Osteocyte (in vitro differentiated cells): Measurements from ENCODE around the gene CYSTM1. TPM values are rescaled to one million over a fixed set of nuclear protein-coding genes. Genes with fewer than 3 reads are reported as not detected.
A peak's percentile ranks its signal among the peaks of the same experiment; 100 is the strongest.

Source experiments
- DNase-seq: peaks from one replicate; pipeline ENCODE4 v3.0.0; 2021; ENCODE audit warnings: mixed read lengths; ENCODE audit not compliant: unreplicated experiment; ENCODE audit errors: extremely low spot score
- H3K27ac Mint-ChIP-seq: one replicate; pipeline ENCODE4 v1.8.0; 2021; ENCODE audit warnings: mild to moderate bottlenecking, mixed read lengths; ENCODE audit not compliant: unreplicated experiment
- H3K27me3 Mint-ChIP-seq: one replicate; pipeline ENCODE4 v1.8.0; 2021; ENCODE audit warnings: mixed read lengths; ENCODE audit not compliant: unreplicated experiment
- H3K36me3 Mint-ChIP-seq: one replicate; pipeline ENCODE4 v1.8.0; 2021; ENCODE audit warnings: mixed read lengths; ENCODE audit not compliant: unreplicated experiment
- H3K4me1 Mint-ChIP-seq: one replicate; pipeline ENCODE4 v1.8.0; 2021; ENCODE audit warnings: mixed read lengths; ENCODE audit not compliant: unreplicated experiment
- H3K4me3 Mint-ChIP-seq: one replicate; pipeline ENCODE4 v1.8.0; 2021; ENCODE audit warnings: mild to moderate bottlenecking, moderate library complexity, mixed read lengths; ENCODE audit not compliant: unreplicated experiment
- H3K9me3 Mint-ChIP-seq: one replicate; pipeline ENCODE4 v1.8.0; 2021; ENCODE audit warnings: mixed read lengths; ENCODE audit not compliant: unreplicated experiment
- CTCF ChIP-seq: fragments of 200-600 bp; sonication (generic); IDR thresholded peaks from 2 replicates; pipeline ENCODE4 v1.5.0; 2021; ENCODE audit warnings: antibody characterized with exemption, mild to moderate bottlenecking, moderate library complexity
- long read RNA-seq: library from polyadenylated mRNA; unstranded; transcript quantifications from one replicate; pipeline ENCODE4 v2.0.0, GENCODE V29; 2021
- total RNA-seq: library from RNA; stranded (reverse); gene quantifications from 2 replicates; pipeline ENCODE4 v1.2.1, GENCODE V29; 2021

The CYSTM1 gene
- 26.7 and 29.8 TPM in 2 replicates for total RNA-seq
- long read RNA-seq, transcript CYSTM1-201 (3 exons, 1,336 nt), result major isoform, 22 of 27 reads
- long read RNA-seq, partial matches to known transcripts, result 1 of 27 reads
- long read RNA-seq, other reads (novel, unspliced or antisense), result 4 of 27 reads

- peak within 1 kb of the TSS; percentile 95 for H3K27ac Mint-ChIP-seq
Measured at GRCh38 chr5:140174465-140175366, at the start of gene CYSTM1. Gene CYSTM1, plus strand, starts transcription at chr5:140175188. Its CDS starts 19,278 bp downstream, at chr5:140194466.

GRCh38 chr5:140125637-140126036 lies 49.4 kb upstream of the CYSTM1 start, which contains the start of gene IGIP:
Gene IGIP, plus strand, starts transcription at chr5:140125937. Its CDS starts 2,540 bp downstream, at chr5:140128477.
- no peaks in the 10 kb centered on the region for H3K9me3 Mint-ChIP-seq

More at GRCh38 chr5:140174465-140175366, at the start of gene CYSTM1:
- Mint-ChIP-seq H3K9me3 (no peaks in the 10 kb centered on the region), H3K27me3 (peaks cover 5% of the 10 kb centered on the region), H3K4me3 (peak within 1 kb of the TSS; percentile 83), H3K4me1 (peaks cover 14% of the 10 kb centered on the region), H3K36me3 (no peaks in the 10 kb centered on the region)
- TF ChIP-seq CTCF, result no peak
- DNase-seq, result peak; percentile 97

GRCh38 chr5:140126315-140127012 lies 48.5 kb upstream of the CYSTM1 start:
- H3K4me1 Mint-ChIP-seq, result peaks cover 9% of the 10 kb centered on the region
- H3K4me3 Mint-ChIP-seq, result no peak overlapping the region
- DNase-seq, result no peak
- H3K9me3 Mint-ChIP-seq, result no peaks in the 10 kb centered on the region
- H3K36me3 Mint-ChIP-seq, result no peaks in the 10 kb centered on the region
- TF ChIP-seq CTCF, result no peak
- H3K27me3 Mint-ChIP-seq, result peaks cover 4% of the 10 kb centered on the region
- no peak overlapping the region for H3K27ac Mint-ChIP-seq

More at GRCh38 chr5:140125637-140126036, 49.4 kb upstream of the CYSTM1 start, which contains the start of gene IGIP:
- H3K36me3 Mint-ChIP-seq, result no peaks in the 10 kb centered on the region
- no peak for DNase-seq
- peaks cover 9% of the 10 kb centered on the region for H3K4me1 Mint-ChIP-seq
- H3K27me3 Mint-ChIP-seq, result peaks cover 4% of the 10 kb centered on the region
- no peak within 1 kb of the TSS for H3K27ac Mint-ChIP-seq
- no peak within 1 kb of the TSS for H3K4me3 Mint-ChIP-seq
- no peak for TF ChIP-seq CTCF

- no peak for TF ChIP-seq CTCF
- H3K27ac Mint-ChIP-seq, result no peak overlapping the region
- DNase-seq, result no peak
- H3K27me3 Mint-ChIP-seq, result peaks cover 4% of the 10 kb centered on the region
- no peak overlapping the region for H3K4me3 Mint-ChIP-seq
- H3K9me3 Mint-ChIP-seq, result no peaks in the 10 kb centered on the region
- no peaks in the 10 kb centered on the region for H3K36me3 Mint-ChIP-seq
- peaks cover 11% of the 10 kb centered on the region for H3K4me1 Mint-ChIP-seq
Measured at GRCh38 chr5:140128376-140128775, 46.6 kb upstream of the CYSTM1 start.
